Body of pancreas (tissue), 4 donors: ENCODE results near the gene PYDC1.

Source experiments
- CTCF ChIP-seq, 7 experiments: fragments of 450-650 bp in 4 of 7; fragments of 200-600 bp in 3 of 7; sonication (generic) in 3 of 7; IDR thresholded peaks; one replicate each; pipeline ENCODE4 v1.5.1; 2016 to 2019; ENCODE audit warnings: antibody characterized with exemption in 7 of 7
- POLR2A ChIP-seq, 3 donors: fragments of 450-650 bp; IDR thresholded peaks; one replicate each; pipeline ENCODE4 v1.6.1; 2016; ENCODE audit warnings: antibody characterized with exemption in 3 of 3, mild to moderate bottlenecking in 2 of 3

GRCh38 chr16:31243734-31244670, 27.1 kb upstream of the PYDC1 start:
- no peak for TF ChIP-seq CTCF (IDR thresholded peaks at IDR 0.05)
- no peak for TF ChIP-seq POLR2A (IDR thresholded peaks at IDR 0.05)
